Measurements from ENCODE around the gene AANAT. TPM values are rescaled to one million over a fixed set of nuclear protein-coding genes. Genes with fewer than 3 reads are reported as not detected.

The AANAT gene
- polyA plus RNA-seq, 1 experiment = not detected

DNA sequence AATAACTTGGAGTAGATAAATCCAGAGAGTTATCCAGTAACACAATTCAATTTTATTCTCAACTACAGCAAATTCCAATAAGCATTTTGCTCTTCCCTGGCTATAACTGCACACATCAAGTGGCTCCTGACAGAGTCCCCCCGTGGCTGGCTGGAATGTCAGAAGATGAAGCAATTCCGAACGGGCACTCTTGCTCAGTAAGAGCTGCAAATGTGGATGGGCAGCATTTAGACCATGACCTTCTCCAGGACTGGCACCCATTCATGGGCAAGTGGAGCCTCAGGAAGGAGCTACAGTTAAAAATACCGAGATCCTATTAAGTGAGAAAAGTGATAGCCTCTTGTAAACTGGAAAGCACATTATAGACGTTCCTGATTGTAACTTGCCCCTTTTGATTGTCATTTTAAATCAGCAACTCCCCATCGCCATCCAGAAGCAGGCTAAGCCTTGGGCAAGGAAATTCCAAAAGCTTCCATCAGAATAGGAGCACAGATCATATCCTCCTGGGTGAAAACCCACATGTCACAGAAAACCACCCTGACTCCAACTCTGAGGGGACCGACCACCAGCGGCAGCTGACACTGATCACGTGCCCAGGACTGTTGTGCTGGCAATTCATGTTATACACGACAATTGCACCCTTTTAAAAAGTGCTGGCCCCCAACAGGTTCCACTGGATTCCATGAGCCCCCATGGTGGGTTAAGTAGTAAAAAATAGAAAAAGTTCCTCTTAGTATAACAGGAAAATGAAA, 21.5 kb upstream of the AANAT start:
- Histone ChIP-seq H3K27me3 (ENCODE audit: control insufficient read depth, insufficient read depth, low read length) (no peaks in the 10 kb centered on the region), H3K4me3 (ENCODE audit: low read depth, low read length) (no peak overlapping the region), H3K36me3 (ENCODE audit: control insufficient read depth, insufficient read depth, low read length) (no peaks in the 10 kb centered on the region)
- ChIA-PET POLR2A (no interaction called here), CTCF (interaction anchor here (1.0 to 4.2 kb wide), 2 partner anchors 48 kb away, joined by 3 to 13 read pairs; no protein-coding TSS in a partner anchor)
- TF ChIP-seq, protein P1, sequence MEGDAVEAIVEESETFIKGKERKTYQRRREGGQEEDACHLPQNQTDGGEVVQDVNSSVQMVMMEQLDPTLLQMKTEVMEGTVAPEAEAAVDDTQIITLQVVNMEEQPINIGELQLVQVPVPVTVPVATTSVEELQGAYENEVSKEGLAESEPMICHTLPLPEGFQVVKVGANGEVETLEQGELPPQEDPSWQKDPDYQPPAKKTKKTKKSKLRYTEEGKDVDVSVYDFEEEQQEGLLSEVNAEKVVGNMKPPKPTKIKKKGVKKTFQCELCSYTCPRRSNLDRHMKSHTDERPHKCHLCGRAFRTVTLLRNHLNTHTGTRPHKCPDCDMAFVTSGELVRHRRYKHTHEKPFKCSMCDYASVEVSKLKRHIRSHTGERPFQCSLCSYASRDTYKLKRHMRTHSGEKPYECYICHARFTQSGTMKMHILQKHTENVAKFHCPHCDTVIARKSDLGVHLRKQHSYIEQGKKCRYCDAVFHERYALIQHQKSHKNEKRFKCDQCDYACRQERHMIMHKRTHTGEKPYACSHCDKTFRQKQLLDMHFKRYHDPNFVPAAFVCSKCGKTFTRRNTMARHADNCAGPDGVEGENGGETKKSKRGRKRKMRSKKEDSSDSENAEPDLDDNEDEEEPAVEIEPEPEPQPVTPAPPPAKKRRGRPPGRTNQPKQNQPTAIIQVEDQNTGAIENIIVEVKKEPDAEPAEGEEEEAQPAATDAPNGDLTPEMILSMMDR (IDR thresholded peaks at IDR 0.05; ENCODE audit: insufficient read depth, low read depth, low read length) = no peak
- DNase-seq (ENCODE audit: low read depth) = no peak

DNA sequence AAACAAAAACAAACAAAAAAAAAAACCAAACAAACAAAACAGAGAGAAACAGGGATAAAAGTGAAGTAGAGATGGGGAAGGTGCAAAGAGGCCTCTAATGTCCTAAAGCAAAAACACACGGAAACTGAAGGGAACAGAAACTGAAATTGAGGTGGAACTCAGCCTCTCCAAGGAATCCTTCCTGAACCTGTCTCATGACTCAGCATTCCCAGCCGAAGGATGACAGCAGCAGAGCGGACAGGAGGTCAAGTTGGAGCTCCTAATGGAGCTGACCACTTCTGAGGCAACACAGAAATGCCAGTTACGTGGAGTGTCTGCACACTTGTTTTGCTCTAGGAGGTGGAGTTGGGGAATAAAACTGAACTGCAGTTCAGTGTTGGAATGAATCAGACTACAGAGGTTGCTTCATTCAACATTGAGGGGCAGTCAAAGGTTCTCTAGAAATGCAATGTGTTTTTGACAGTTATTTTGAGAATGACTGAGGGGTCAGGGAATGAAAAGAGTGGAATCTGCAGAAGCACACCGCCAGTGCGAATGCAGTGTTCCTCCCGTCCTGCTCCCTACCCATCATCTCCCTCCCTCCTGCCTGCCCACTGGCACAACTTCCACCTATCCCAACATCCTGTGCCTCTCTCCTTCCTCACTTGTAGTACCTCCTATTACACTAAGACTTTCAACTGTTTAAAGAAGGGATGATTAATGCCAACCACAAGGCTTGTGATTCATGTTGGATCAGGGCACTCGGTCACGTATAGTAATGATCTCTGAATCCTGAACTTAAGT, 20.8 kb upstream of the AANAT start:
- Histone ChIP-seq H3K27me3 (ENCODE audit: control insufficient read depth, insufficient read depth, low read length) (no peaks in the 10 kb centered on the region), H3K36me3 (ENCODE audit: control insufficient read depth, insufficient read depth, low read length) (no peaks in the 10 kb centered on the region), H3K4me3 (ENCODE audit: low read depth, low read length) (no peak overlapping the region)
- TF ChIP-seq, protein P1 (IDR thresholded peaks at IDR 0.05; ENCODE audit: insufficient read depth, low read depth, low read length) = no peak
- no peak for DNase-seq (ENCODE audit: low read depth)
- ChIA-PET CTCF (interaction anchor here (1.0 to 4.2 kb wide), 2 partner anchors 47 to 49 kb away, joined by 3 to 13 read pairs; no protein-coding TSS in a partner anchor), POLR2A (no interaction called here)

DNA sequence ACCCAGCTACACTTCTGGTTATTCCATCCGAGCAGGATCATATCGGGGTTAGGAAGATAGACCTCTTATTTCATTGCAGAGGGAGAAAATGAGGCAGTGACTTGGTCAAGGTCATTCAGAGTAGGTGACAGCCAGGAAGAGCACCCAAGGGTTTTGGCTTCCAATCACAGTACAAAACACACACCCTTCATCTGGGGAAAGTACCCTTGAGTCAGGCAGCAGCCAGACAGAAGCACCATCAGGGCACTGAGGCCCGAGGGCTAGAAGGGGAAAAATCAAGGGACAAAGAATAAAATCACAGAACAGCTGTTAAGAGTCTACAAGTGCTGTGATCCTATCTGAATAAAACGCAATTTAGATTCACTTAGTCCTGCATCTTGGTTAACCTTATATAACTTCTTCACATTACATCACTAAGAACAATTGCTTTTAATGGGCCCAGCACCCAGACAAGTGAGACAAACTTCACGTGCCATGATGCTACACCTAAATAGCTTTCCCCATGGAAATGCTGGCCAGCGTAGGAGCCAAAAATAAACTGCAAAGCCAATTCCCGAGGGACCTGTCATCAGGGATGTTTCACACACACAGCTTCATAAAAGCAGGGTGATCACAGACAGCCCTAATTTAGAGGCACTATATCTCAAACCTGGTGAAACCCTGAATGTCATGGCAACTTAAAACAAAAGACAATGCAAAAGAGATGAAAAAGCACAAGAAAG, 19.3 kb upstream of the AANAT start:
- DNase-seq (ENCODE audit: low read depth) = no peak
- CTCF ChIA-PET = interaction anchor here (0.9 to 2.2 kb wide), 5 partner anchors 10 to 62 kb away, joined by 3 to 8 read pairs (median 4); no protein-coding TSS in a partner anchor
- no peaks in the 10 kb centered on the region for H3K36me3 ChIP-seq (ENCODE audit: control insufficient read depth, insufficient read depth, low read length)
- no peaks in the 10 kb centered on the region for H3K27me3 ChIP-seq (ENCODE audit: control insufficient read depth, insufficient read depth, low read length)
- TF ChIP-seq, protein P1 (IDR thresholded peaks at IDR 0.05; ENCODE audit: insufficient read depth, low read depth, low read length) = no peak
- POLR2A ChIA-PET = no interaction called here
- no peak overlapping the region for H3K4me3 ChIP-seq (ENCODE audit: low read depth, low read length)

DNA sequence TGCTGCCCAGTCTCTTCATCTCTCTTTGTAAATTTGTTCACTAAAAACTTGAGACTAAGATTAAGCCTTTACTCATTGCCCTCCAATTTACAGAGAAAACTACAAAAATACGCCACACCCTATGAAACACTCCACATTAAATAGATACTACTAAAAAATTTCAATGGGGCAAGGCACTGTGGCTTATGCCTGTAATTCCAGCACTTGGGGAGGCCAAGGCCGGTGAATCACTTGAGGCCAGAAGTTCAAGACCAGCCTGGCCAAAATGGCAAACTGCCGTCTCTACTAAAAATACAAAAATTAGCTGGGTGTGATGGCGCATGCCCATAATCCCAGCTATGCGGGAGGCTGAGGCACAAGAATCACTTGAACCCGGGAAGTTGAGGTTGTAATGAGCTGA, 18.3 kb upstream of the AANAT start:
- POLR2A ChIA-PET = no interaction called here
- no peaks in the 10 kb centered on the region for H3K27me3 ChIP-seq (ENCODE audit: control insufficient read depth, insufficient read depth, low read length)
- no peak for DNase-seq (ENCODE audit: low read depth)
- CTCF ChIA-PET = interaction anchor here (0.8 to 2.2 kb wide), 9 partner anchors 9 to 175 kb away, joined by 3 to 8 read pairs (median 3); no protein-coding TSS in a partner anchor
- TF ChIP-seq, protein P1 (IDR thresholded peaks at IDR 0.05; ENCODE audit: insufficient read depth, low read depth, low read length) = no peak
- no peak overlapping the region for H3K4me3 ChIP-seq (ENCODE audit: low read depth, low read length)
- no peaks in the 10 kb centered on the region for H3K36me3 ChIP-seq (ENCODE audit: control insufficient read depth, insufficient read depth, low read length)

Measured in BJ (cell line).